Measurements from ENCODE around the gene COMT. TPM values are rescaled to one million over a fixed set of nuclear protein-coding genes. Genes with fewer than 3 reads are reported as not detected.

The COMT gene
- total and polyA plus RNA-seq, 2 donors from 2014 or later, result 118 to 244 TPM

- no peak overlapping the region for H3K4me3 ChIP-seq (ENCODE audit: low read length in 3 of 3)
- no peak overlapping the region for H3K27ac ChIP-seq (ENCODE audit: low read depth in 2 of 2, low read length in 2 of 2)
- FAIRE-seq (no peak), DNase-seq (peak in 1 of 5 donors; percentile 1)
- TF ChIP-seq CTCF (IDR thresholded peaks at IDR 0.05; ENCODE audit: borderline replicate concordance, extremely low read depth, insufficient read depth), result no peak
- no peaks in the 10 kb centered on the region for H3K36me3 ChIP-seq (ENCODE audit: control insufficient read depth in 2 of 3, insufficient read depth in 3 of 3, low read length in 3 of 3)
- H3K4me1 ChIP-seq (ENCODE audit: control insufficient read depth in 2 of 3, insufficient read depth in 2 of 3, low read depth in 1 of 3, low read length in 3 of 3), result peaks cover 0 to 18% (median 13%) of the 10 kb centered on the region in 3 donors
- no peaks in the 10 kb centered on the region for H3K27me3 ChIP-seq (ENCODE audit: control insufficient read depth, insufficient read depth, low read length)
- intact Hi-C loops (cut with DNase I), result no loop called here
- peaks cover 0 to 3% (median 0%) of the 10 kb centered on the region in 3 donors for H3K9me3 ChIP-seq (ENCODE audit: control insufficient read depth in 2 of 3, insufficient read depth in 1 of 3, low read length in 3 of 3)
- H3K9ac ChIP-seq (ENCODE audit: low read length in 3 of 3), result no peak overlapping the region
Observed at GRCh38 chr22:20002636-20003035, 61.1 kb downstream of the COMT start.

DNA sequence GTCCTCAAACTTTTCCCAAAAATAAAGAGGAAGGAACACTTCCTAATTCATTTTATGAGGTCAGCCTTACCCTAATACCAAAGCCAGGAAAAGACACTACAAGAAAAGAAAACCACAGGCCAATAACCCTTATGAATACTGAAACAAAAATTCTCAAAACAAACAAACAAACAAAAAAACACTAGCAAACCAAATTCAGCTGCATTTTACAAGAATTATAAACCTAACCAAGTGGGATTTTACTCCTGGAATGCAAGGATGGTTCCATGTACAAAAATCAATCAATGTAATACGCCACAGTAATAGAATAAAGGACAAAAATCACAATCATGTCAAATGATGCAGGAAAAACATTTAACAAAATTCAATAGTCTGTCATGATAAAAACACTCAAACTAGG lies 61.7 kb downstream of the COMT start:
- Histone ChIP-seq H3K27ac (ENCODE audit: low read depth in 2 of 2, low read length in 2 of 2) (no peak overlapping the region), H3K4me1 (ENCODE audit: control insufficient read depth in 2 of 3, insufficient read depth in 2 of 3, low read depth in 1 of 3, low read length in 3 of 3) (peaks cover 0 to 15% (median 13%) of the 10 kb centered on the region in 3 donors), H3K27me3 (ENCODE audit: control insufficient read depth, insufficient read depth, low read length) (no peaks in the 10 kb centered on the region), H3K4me3 (ENCODE audit: low read length in 3 of 3) (no peak overlapping the region), H3K9ac (ENCODE audit: low read length in 3 of 3) (no peak overlapping the region), H3K36me3 (ENCODE audit: control insufficient read depth in 2 of 3, insufficient read depth in 3 of 3, low read length in 3 of 3) (no peaks in the 10 kb centered on the region), H3K9me3 (ENCODE audit: control insufficient read depth in 2 of 3, insufficient read depth in 1 of 3, low read length in 3 of 3) (peaks cover 0 to 3% (median 0%) of the 10 kb centered on the region in 3 donors)
- FAIRE-seq, result no peak
- intact Hi-C loops (cut with DNase I), result no loop called here
- no peak for TF ChIP-seq CTCF (IDR thresholded peaks at IDR 0.05; ENCODE audit: borderline replicate concordance, extremely low read depth, insufficient read depth)
- DNase-seq, result no peak

GRCh38 chr22:20004464-20004863 lies 62.9 kb downstream of the COMT start:
- no peak overlapping the region for H3K4me3 ChIP-seq (ENCODE audit: low read length in 3 of 3)
- H3K4me1 ChIP-seq (ENCODE audit: control insufficient read depth in 2 of 3, insufficient read depth in 2 of 3, low read depth in 1 of 3, low read length in 3 of 3), result peaks cover 0 to 8% (median 6%) of the 10 kb centered on the region in 3 donors
- no peaks in the 10 kb centered on the region for H3K36me3 ChIP-seq (ENCODE audit: control insufficient read depth in 2 of 3, insufficient read depth in 3 of 3, low read length in 3 of 3)
- TF ChIP-seq CTCF (IDR thresholded peaks at IDR 0.05; ENCODE audit: borderline replicate concordance, extremely low read depth, insufficient read depth), result no peak
- intact Hi-C loops (cut with DNase I), result no loop called here
- FAIRE-seq, result no peak
- H3K9me3 ChIP-seq (ENCODE audit: control insufficient read depth in 2 of 3, insufficient read depth in 1 of 3, low read length in 3 of 3), result peaks cover 0 to 3% (median 0%) of the 10 kb centered on the region in 3 donors
- H3K27me3 ChIP-seq (ENCODE audit: control insufficient read depth, insufficient read depth, low read length), result no peaks in the 10 kb centered on the region
- no peak for DNase-seq
- no peak overlapping the region for H3K9ac ChIP-seq (ENCODE audit: low read length in 3 of 3)
- H3K27ac ChIP-seq (ENCODE audit: low read depth in 2 of 2, low read length in 2 of 2), result no peak overlapping the region
